ENCODE results near the gene DPT. TPM values are rescaled to one million over a fixed set of nuclear protein-coding genes. Genes with fewer than 3 reads are reported as not detected.
A peak's percentile ranks its signal among the peaks of the same experiment; 100 is the strongest.

The DPT gene
- total RNA-seq, 3 donors from 2014 or later (not counting 1 experiment from before 2014, with no cell fraction given): not detected

GRCh38 chr1:168766568-168766967, 37.6 kb upstream of the DPT start:
- ATAC-seq (no peak), DNase-seq (no peak)
- H3K4me1 ChIP-seq (ENCODE audit: control insufficient read depth, insufficient read depth, low read length): no peaks in the 10 kb centered on the region
- Mint-ChIP-seq H3K27me3 (ENCODE audit: low read depth in 2 of 2) (peaks cover 0 to 5% of the 10 kb centered on the region in 2 donors), H3K9me3 (no peaks in the 10 kb centered on the region), H3K36me3 (no peaks in the 10 kb centered on the region), H3K27ac (no peak overlapping the region), H3K4me3 (no peak overlapping the region), H3K4me1 (no peaks in the 10 kb centered on the region)
- no peaks in the 10 kb centered on the region for H3K9me3 ChIP-seq (ENCODE audit: control insufficient read depth, insufficient read depth, low read length)
- no peak overlapping the region for H3K4me3 ChIP-seq (ENCODE audit: low read length)
- 95% methylated on average over 4 of the region's 5 CpGs for WGBS (ENCODE audit: insufficient coverage)
- intact Hi-C loops (cut with micrococcal nuclease): no loop called here
- TF ChIP-seq, protein P1, sequence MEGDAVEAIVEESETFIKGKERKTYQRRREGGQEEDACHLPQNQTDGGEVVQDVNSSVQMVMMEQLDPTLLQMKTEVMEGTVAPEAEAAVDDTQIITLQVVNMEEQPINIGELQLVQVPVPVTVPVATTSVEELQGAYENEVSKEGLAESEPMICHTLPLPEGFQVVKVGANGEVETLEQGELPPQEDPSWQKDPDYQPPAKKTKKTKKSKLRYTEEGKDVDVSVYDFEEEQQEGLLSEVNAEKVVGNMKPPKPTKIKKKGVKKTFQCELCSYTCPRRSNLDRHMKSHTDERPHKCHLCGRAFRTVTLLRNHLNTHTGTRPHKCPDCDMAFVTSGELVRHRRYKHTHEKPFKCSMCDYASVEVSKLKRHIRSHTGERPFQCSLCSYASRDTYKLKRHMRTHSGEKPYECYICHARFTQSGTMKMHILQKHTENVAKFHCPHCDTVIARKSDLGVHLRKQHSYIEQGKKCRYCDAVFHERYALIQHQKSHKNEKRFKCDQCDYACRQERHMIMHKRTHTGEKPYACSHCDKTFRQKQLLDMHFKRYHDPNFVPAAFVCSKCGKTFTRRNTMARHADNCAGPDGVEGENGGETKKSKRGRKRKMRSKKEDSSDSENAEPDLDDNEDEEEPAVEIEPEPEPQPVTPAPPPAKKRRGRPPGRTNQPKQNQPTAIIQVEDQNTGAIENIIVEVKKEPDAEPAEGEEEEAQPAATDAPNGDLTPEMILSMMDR (IDR thresholded peaks at IDR 0.05): no peak
- no peak overlapping the region for H3K27ac ChIP-seq (ENCODE audit: low read length)
- H3K27me3 ChIP-seq (ENCODE audit: control insufficient read depth, insufficient read depth, low read length): no peaks in the 10 kb centered on the region
- H3K36me3 ChIP-seq (ENCODE audit: control insufficient read depth, insufficient read depth, low read length): no peaks in the 10 kb centered on the region

DNA sequence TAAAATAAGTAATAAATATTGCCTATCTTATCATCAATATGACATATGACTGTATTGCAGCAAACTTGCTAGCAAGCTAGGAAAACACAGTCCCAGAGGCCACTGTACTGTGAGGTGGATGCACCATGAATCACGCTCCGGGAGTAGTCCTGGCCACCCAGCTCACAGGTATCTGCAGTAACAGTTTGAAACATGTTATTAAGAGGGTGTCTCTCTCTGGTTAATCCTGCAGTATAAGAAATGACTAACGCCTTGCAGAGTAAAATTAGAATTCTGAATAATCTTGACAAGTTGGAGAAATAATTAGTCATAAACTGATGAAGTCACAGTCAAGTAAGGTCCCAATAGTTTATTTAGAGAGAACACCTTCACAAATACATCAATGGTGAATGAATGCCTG, 34.0 kb upstream of the DPT start:
- ATAC-seq: peak in 1 of 3 donors; percentile 27
- Mint-ChIP-seq H3K27me3 (ENCODE audit: low read depth in 2 of 2) (peaks cover 0 to 5% of the 10 kb centered on the region in 2 donors), H3K9me3 (no peaks in the 10 kb centered on the region), H3K27ac (no peak overlapping the region), H3K4me1 (no peaks in the 10 kb centered on the region), H3K4me3 (no peak overlapping the region), H3K36me3 (no peaks in the 10 kb centered on the region)
- 98% methylated on average over 2 of the region's 3 CpGs for WGBS (ENCODE audit: insufficient coverage)
- no peak overlapping the region for H3K4me3 ChIP-seq (ENCODE audit: low read length)
- H3K27ac ChIP-seq (ENCODE audit: low read length): no peak overlapping the region
- no peaks in the 10 kb centered on the region for H3K9me3 ChIP-seq (ENCODE audit: control insufficient read depth, insufficient read depth, low read length)
- no peak for DNase-seq
- TF ChIP-seq, protein P1 (IDR thresholded peaks at IDR 0.05): no peak
- H3K4me1 ChIP-seq (ENCODE audit: control insufficient read depth, insufficient read depth, low read length): no peaks in the 10 kb centered on the region
- H3K36me3 ChIP-seq (ENCODE audit: control insufficient read depth, insufficient read depth, low read length): no peaks in the 10 kb centered on the region
- intact Hi-C loops (cut with micrococcal nuclease): no loop called here
- no peaks in the 10 kb centered on the region for H3K27me3 ChIP-seq (ENCODE audit: control insufficient read depth, insufficient read depth, low read length)

- Histone ChIP-seq H3K4me1 (ENCODE audit: control insufficient read depth, insufficient read depth, low read length) (no peaks in the 10 kb centered on the region), H3K27ac (ENCODE audit: low read length) (no peak overlapping the region), H3K9me3 (ENCODE audit: control insufficient read depth, insufficient read depth, low read length) (no peaks in the 10 kb centered on the region), H3K36me3 (ENCODE audit: control insufficient read depth, insufficient read depth, low read length) (no peaks in the 10 kb centered on the region), H3K4me3 (ENCODE audit: low read length) (no peak overlapping the region), H3K27me3 (ENCODE audit: control insufficient read depth, insufficient read depth, low read length) (no peaks in the 10 kb centered on the region)
- intact Hi-C loops (cut with micrococcal nuclease): no loop called here
- H3K27ac Mint-ChIP-seq: no peak overlapping the region
- TF ChIP-seq, protein P1 (IDR thresholded peaks at IDR 0.05): no peak
- H3K4me1 Mint-ChIP-seq: no peaks in the 10 kb centered on the region
- DNase-seq (no peak), ATAC-seq (no peak)
- H3K9me3 Mint-ChIP-seq: no peaks in the 10 kb centered on the region
- peaks cover 0 to 5% of the 10 kb centered on the region in 2 donors for H3K27me3 Mint-ChIP-seq (ENCODE audit: low read depth in 2 of 2)
- no peaks in the 10 kb centered on the region for H3K36me3 Mint-ChIP-seq
- WGBS (ENCODE audit: insufficient coverage): 77% methylated on average over 2 of the region's 4 CpGs
- no peak overlapping the region for H3K4me3 Mint-ChIP-seq
These were observed 33.5 kb upstream of the DPT start for GRCh38 chr1:168762473-168762872.

DNA sequence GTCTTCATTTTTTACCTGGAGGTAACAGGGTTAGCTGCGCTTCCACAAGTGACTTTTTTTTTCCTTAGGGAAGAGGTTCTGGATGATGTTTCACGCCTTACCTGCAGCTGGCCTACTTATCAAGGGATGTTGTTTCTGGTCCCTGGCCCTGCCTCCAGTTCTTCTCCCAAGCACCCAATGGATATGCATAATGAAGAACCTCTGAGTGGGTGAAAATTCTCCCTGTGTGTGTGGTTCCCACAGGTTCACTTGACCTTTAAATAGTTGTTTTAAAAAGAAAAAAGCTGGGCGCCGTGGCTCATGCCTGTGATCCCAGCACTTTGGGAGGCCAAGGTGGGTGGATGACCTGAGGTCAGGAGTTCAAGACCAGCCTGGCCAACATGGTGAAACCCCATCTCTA, 31.8 kb upstream of the DPT start:
- H3K4me3 Mint-ChIP-seq: no peak overlapping the region
- H3K36me3 Mint-ChIP-seq: no peaks in the 10 kb centered on the region
- H3K27me3 Mint-ChIP-seq (ENCODE audit: low read depth in 2 of 2): peaks cover 0 to 5% of the 10 kb centered on the region in 2 donors
- Histone ChIP-seq H3K36me3 (ENCODE audit: control insufficient read depth, insufficient read depth, low read length) (no peaks in the 10 kb centered on the region), H3K27me3 (ENCODE audit: control insufficient read depth, insufficient read depth, low read length) (no peaks in the 10 kb centered on the region), H3K4me3 (ENCODE audit: low read length) (no peak overlapping the region), H3K4me1 (ENCODE audit: control insufficient read depth, insufficient read depth, low read length) (no peaks in the 10 kb centered on the region), H3K9me3 (ENCODE audit: control insufficient read depth, insufficient read depth, low read length) (no peaks in the 10 kb centered on the region), H3K27ac (ENCODE audit: low read length) (no peak overlapping the region)
- H3K4me1 Mint-ChIP-seq: no peaks in the 10 kb centered on the region
- intact Hi-C loops (cut with micrococcal nuclease): no loop called here
- DNase-seq (no peak), ATAC-seq (no peak)
- TF ChIP-seq, protein P1 (IDR thresholded peaks at IDR 0.05): no peak
- 100% methylated on average over 4 of the region's 4 CpGs for WGBS (ENCODE audit: insufficient coverage)
- no peaks in the 10 kb centered on the region for H3K9me3 Mint-ChIP-seq
- H3K27ac Mint-ChIP-seq: no peak overlapping the region
